GM10266 (cell line): ENCODE data around the gene ERC2.
"Not testable (repeated sequence)": the region's sequence is repeated elsewhere in the genome, so short reads cannot be mapped to it uniquely, and the experiment has no call there.

Source experiments
- DNase-seq: peaks from one replicate; pipeline ENCODE4 v3.0.0; 2012; ENCODE audit errors: extremely low spot score
- TF ChIP-seq, protein P1 (sequence below): IDR thresholded peaks from 2 replicates; pipeline ENCODE4 v1.5.1; 2012; ENCODE audit warnings: mild to moderate bottlenecking, low read depth; ENCODE audit not compliant: control insufficient read depth, insufficient read depth; ENCODE audit errors: missing control alignments

ERC2 gene

DNA sequence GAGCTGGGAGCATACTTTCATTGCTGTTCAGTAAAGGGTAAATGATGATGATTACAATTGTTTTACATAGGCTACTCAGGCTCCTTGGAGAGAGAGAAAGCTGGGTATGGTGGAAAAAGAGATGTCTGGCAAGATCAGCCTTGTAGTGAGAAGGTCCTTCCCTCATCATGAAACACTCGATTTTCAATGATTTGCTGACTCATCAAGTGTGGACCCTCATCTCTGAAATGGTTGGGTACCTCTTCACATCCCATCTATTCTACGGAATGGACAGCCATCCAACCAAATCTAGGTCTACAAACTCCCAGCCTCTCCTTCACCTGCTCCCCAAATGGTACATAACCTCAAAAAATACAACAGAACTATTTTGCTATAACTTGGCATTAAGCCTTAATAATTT, 610.6 kb downstream of the ERC2 start:
- TF ChIP-seq, protein P1, sequence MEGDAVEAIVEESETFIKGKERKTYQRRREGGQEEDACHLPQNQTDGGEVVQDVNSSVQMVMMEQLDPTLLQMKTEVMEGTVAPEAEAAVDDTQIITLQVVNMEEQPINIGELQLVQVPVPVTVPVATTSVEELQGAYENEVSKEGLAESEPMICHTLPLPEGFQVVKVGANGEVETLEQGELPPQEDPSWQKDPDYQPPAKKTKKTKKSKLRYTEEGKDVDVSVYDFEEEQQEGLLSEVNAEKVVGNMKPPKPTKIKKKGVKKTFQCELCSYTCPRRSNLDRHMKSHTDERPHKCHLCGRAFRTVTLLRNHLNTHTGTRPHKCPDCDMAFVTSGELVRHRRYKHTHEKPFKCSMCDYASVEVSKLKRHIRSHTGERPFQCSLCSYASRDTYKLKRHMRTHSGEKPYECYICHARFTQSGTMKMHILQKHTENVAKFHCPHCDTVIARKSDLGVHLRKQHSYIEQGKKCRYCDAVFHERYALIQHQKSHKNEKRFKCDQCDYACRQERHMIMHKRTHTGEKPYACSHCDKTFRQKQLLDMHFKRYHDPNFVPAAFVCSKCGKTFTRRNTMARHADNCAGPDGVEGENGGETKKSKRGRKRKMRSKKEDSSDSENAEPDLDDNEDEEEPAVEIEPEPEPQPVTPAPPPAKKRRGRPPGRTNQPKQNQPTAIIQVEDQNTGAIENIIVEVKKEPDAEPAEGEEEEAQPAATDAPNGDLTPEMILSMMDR, result no peak
- no peak for DNase-seq

- TF ChIP-seq, protein P1, result no peak
- no peak for DNase-seq
Measured at GRCh38 chr3:55855311-55855710, 613.0 kb downstream of the ERC2 start.

DNA sequence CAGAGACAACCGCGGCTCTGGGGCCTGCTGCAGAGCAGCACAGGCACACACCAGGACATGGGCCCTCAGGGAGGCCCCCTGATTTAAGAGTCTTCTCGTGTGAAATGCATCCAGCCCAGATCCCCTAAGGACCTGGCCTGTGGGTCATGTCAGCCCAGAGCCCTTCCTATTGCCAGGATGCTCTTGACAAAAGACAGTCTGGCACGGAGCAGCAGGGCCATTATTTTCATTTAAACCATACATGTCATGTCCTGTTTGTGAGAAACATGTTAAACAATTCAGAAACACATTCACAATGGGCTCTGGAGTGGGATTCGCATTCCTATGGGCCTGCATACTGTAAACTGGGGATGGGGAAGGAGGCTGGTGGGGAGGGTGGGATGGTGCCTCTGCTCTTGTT, 613.8 kb downstream of the ERC2 start:
- no peak for DNase-seq

DNA sequence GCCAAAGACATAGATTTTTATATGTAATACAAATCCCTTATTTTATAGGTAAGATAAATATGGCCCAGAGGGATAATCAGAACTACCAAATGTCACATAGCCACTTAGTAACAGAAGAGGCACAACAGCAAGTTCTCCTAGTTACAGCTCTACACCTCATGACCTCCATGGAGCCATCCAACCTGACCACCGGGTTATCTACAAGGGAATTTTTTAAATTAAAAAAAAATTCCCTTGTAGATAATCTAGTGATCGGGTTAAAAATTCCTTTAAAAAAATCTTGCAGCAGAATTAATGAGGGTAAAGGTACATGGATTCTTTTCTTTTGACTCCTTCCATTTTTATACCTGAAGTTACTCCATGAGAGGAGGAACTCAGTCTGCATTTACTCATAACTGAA, 615.9 kb downstream of the ERC2 start:
- no peak for DNase-seq
- TF ChIP-seq, protein P1, result no peak

More for the DNA sequence above, 613.8 kb downstream of the ERC2 start:
- TF ChIP-seq, protein P1, result no peak

GRCh38 chr3:55842204-55842603, 626.1 kb downstream of the ERC2 start:
- DNase-seq, result no peak
- TF ChIP-seq, protein P1, result no peak

GRCh38 chr3:55831876-55832275, 636.4 kb downstream of the ERC2 start:
- not testable (repeated sequence) for DNase-seq

GRCh38 chr3:55828712-55829111, 639.6 kb downstream of the ERC2 start:
- TF ChIP-seq, protein P1, result no peak
- no peak for DNase-seq

- DNase-seq, result no peak
- TF ChIP-seq, protein P1, result no peak
Measured at GRCh38 chr3:55827786-55828185, 640.5 kb downstream of the ERC2 start.
